NT2/D1 (cell line): ENCODE data around the gene WWP2.
"Not testable (repeated sequence)": the region's sequence is repeated elsewhere in the genome, so short reads cannot be mapped to it uniquely, and the experiment has no call there.

Source experiments
- DNase-seq: peaks from one replicate; pipeline ENCODE4 v3.0.0-alpha.2; 2011; ENCODE audit warnings: low read depth, low spot score
- H3K27me3 ChIP-seq: 2 replicates; pipeline ENCODE4 v1.6.0; 2011; ENCODE audit warnings: mild to moderate bottlenecking; ENCODE audit not compliant: insufficient read length, insufficient read depth
- H3K36me3 ChIP-seq: 2 replicates; pipeline ENCODE4 v1.6.1; 2011; ENCODE audit warnings: mild to moderate bottlenecking, low read length, mixed read lengths; ENCODE audit not compliant: insufficient read depth, insufficient read length
- H3K4me1 ChIP-seq: 2 replicates; pipeline ENCODE4 v1.5.1; 2011; ENCODE audit not compliant: insufficient read depth, insufficient read length
- H3K4me3 ChIP-seq: 2 replicates; pipeline ENCODE4 v1.5.1; 2011; ENCODE audit warnings: low read depth; ENCODE audit not compliant: insufficient read length
- H3K9ac ChIP-seq: 2 replicates; pipeline ENCODE4 v1.6.0; 2011; ENCODE audit warnings: low read depth; ENCODE audit not compliant: insufficient read length
- H3K9me3 ChIP-seq: 2 replicates; pipeline ENCODE4 v1.5.1; 2011; ENCODE audit warnings: mild to moderate bottlenecking, low read length; ENCODE audit not compliant: insufficient read depth
- SUZ12 ChIP-seq: IDR thresholded peaks from 2 replicates; pipeline ENCODE4 v1.6.1; 2011; ENCODE audit not compliant: insufficient read length, insufficient read depth; ENCODE audit errors: extremely low read depth
- YY1 ChIP-seq: IDR thresholded peaks from 2 replicates; pipeline ENCODE4 v1.6.1; 2011; ENCODE audit not compliant: insufficient read length, insufficient read depth
- ZNF274 ChIP-seq: IDR thresholded peaks from 2 replicates; pipeline ENCODE4 v1.6.1; 2011; ENCODE audit warnings: mild to moderate bottlenecking, low read depth, low read length

WWP2 gene

DNA sequence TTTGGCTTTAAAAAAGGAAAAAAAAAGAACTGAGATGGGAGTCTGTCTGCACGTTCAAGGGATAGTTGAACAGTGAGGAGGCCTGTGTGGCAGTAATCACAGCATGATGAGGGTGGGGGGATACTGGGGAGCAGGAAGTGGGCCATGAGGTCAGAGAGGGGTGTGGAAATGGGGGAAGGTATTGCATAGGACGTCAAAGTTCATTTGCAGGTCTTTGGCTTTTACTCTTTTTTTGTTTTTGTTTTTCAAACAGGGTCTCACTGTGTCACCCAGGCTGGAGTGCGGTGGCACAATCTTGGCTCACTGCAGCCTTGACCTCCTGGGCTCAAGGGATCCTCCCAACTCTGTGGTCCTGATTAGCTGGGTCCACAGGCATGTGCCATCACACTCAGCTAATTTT, 19.0 kb downstream of the WWP2 start:
- Histone ChIP-seq H3K27me3 (no peaks in the 10 kb centered on the region), H3K4me1 (no peaks in the 10 kb centered on the region), H3K9me3 (peaks cover 4% of the 10 kb centered on the region), H3K9ac (no peak overlapping the region), H3K36me3 (no peaks in the 10 kb centered on the region), H3K4me3 (no peak overlapping the region)
- TF ChIP-seq YY1 (no peak), ZNF274 (no peak), SUZ12 (no peak)
- DNase-seq: no peak

DNA sequence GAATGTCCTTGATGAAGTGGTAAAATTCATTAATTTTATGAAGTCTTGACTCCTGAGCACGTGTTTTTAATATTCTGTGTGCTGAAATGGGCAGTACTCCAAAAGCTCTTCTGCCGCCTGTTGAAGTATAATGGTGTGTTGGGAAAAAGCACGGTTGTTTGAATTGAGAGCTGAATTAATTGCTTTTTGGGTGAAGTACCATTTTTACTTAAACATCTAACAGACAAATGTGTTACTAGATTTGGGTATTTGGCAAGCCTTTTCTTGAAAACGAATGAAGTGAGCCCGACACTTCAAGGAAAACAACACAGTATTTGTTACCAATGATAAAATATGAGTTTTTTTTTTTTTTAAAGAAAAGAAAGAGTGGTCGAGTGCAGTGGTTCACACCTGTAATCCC, 22.5 kb downstream of the WWP2 start:
- H3K9ac ChIP-seq: no peak overlapping the region
- TF ChIP-seq SUZ12 (no peak), YY1 (no peak), ZNF274 (no peak)
- H3K4me1 ChIP-seq: no peaks in the 10 kb centered on the region
- no peaks in the 10 kb centered on the region for H3K27me3 ChIP-seq
- no peak for DNase-seq
- H3K36me3 ChIP-seq: peaks cover 16% of the 10 kb centered on the region
- H3K4me3 ChIP-seq: no peak overlapping the region
- no peaks in the 10 kb centered on the region for H3K9me3 ChIP-seq

DNA sequence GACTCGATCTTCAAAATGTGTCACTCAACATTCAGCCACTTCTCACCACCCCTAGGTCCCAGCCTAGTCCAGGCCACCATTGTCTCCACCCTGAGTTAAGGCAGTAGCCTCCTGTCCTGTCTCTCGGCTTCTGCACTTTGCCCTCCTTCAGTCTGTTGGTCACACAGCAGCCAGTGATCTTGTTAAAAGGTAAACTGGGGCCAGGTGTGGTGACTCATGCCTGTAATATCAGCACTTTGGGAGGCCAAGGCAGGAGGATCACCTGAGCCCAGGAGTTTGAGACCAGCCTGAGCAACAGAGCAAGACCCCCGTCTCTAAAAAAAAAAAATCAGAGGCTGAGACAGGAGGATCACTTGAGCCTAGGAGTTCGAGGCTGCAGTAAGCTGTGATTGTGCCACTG, 25.8 kb downstream of the WWP2 start:
- Histone ChIP-seq H3K9me3 (no peaks in the 10 kb centered on the region), H3K9ac (no peak overlapping the region), H3K4me3 (no peak overlapping the region), H3K27me3 (no peaks in the 10 kb centered on the region), H3K4me1 (no peaks in the 10 kb centered on the region), H3K36me3 (peaks cover 16% of the 10 kb centered on the region)
- no peak for TF ChIP-seq YY1
- no peak for TF ChIP-seq SUZ12
- TF ChIP-seq ZNF274: no peak
- DNase-seq: no peak

DNA sequence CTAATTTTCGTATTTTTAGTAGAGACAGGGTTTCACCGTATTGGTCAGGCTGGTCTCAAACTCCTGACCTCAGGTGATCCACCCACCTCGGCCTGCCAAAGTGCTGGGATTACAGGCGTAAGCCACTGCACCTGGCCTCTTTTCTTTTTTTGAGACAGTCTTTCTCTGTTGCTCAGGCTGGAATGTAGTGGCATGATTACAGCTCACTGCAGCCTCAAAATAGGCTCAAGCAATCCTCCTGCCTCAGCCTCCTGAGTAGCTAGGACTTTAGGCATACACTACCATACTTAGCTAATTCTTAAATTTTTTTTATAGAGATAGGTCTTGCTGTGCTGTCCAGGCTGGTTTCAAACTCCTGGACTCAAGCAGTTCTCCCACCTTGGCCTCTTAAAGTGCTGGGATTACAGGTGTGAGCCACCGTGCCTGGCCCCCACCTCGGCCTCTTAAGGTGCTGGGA, 29.3 kb downstream of the WWP2 start:
- not testable (repeated sequence) for H3K4me3 ChIP-seq, H3K27me3 ChIP-seq, H3K4me1 ChIP-seq, H3K9ac ChIP-seq, DNase-seq, H3K9me3 ChIP-seq
- peaks cover 18% of the 10 kb centered on the region for H3K36me3 ChIP-seq

DNA sequence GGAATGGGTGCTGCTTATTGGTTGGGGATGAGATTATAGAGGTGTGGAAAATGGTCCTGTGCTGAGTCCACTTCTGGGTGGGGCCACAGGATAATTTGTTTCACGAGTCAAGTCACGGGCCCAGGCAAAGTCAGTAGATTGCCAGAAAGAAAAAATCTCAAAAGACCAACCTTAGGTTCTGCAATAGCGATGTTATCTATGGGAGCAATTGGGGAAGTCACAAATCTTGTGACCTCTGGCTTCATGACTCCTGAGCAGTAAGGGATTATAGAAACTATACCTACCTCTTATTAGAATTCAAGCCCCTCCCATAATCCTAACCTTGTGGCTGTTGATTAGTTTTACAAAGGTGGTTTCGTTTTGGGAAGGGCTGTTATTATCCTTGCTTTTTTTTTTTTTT, 31.4 kb downstream of the WWP2 start:
- no peak for TF ChIP-seq ZNF274
- TF ChIP-seq SUZ12: no peak
- TF ChIP-seq YY1: no peak
- no peak for DNase-seq
- peaks cover 5% of the 10 kb centered on the region for H3K36me3 ChIP-seq
- H3K4me1 ChIP-seq: no peaks in the 10 kb centered on the region
- no peak overlapping the region for H3K9ac ChIP-seq
- no peak overlapping the region for H3K4me3 ChIP-seq
- H3K27me3 ChIP-seq: no peaks in the 10 kb centered on the region
- no peaks in the 10 kb centered on the region for H3K9me3 ChIP-seq

DNA sequence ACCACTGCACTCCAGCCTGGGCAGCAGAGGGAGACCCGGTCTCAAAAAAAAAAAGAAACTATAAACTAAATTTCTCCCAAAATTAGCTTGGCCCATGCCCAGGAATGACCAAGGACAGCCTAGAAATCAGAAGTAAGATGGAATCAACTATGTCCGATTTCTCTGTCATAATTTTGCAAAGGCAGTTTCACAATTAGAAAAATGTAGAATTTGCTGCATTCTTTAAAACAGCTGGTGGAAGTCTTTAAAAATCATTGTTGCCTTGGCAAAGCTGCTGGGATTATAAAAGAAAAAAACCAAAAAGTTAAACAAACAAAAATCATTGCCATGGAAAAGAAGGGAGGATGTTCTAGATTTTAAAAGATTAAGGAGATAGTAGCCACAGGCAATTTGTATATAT, 32.4 kb downstream of the WWP2 start:
- Histone ChIP-seq H3K4me1 (no peaks in the 10 kb centered on the region), H3K4me3 (no peak overlapping the region), H3K9ac (no peak overlapping the region), H3K9me3 (no peaks in the 10 kb centered on the region), H3K36me3 (peaks cover 9% of the 10 kb centered on the region), H3K27me3 (no peaks in the 10 kb centered on the region)
- no peak for TF ChIP-seq SUZ12
- no peak for TF ChIP-seq ZNF274
- TF ChIP-seq YY1: no peak
- DNase-seq: no peak

DNA sequence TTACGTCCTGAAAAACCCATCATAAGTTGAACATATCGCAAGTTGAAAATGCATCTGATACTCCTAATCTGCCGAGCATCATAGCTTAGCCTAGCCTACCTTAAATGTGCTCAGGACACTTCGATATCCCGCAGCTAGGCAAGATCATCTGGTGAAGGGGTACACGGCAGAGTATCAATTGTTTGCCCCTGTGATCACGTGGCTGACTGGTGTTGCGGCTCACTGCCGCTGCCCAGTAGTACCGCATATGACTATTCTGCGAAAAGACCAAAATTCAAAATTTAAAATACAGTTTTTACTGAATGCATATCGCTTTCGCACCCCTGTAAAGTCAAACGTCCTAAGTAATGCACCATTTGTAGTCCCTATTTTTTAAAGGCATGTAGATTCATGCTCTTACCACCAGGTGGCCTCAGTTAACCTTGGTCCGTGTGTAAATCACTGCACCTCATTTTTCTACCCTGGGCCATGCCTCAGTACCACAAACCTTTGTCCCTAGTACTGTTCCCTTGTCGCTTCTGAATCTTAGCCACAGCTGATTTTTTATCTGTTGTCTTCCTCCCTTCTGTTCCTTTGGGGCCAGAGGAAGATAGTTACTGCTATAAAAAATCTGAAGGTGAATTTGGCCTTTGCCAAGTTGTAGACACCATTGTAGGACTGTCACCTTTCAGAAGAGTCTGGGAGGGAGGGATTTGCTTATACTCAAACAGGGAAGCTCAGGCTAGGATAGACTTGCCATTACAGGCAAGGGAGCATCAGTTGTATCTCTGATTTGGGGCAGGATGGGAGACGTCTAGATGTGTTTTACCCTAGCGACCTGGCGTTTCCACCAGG, 34.4 kb downstream of the WWP2 start:
- no peak for TF ChIP-seq SUZ12
- TF ChIP-seq YY1: no peak
- TF ChIP-seq ZNF274: no peak
- no peak overlapping the region for H3K9ac ChIP-seq
- peaks cover 21% of the 10 kb centered on the region for H3K36me3 ChIP-seq
- H3K27me3 ChIP-seq: no peaks in the 10 kb centered on the region
- H3K4me3 ChIP-seq: no peak overlapping the region
- DNase-seq: peak; percentile 59
- no peaks in the 10 kb centered on the region for H3K9me3 ChIP-seq
- H3K4me1 ChIP-seq: no peaks in the 10 kb centered on the region

DNA sequence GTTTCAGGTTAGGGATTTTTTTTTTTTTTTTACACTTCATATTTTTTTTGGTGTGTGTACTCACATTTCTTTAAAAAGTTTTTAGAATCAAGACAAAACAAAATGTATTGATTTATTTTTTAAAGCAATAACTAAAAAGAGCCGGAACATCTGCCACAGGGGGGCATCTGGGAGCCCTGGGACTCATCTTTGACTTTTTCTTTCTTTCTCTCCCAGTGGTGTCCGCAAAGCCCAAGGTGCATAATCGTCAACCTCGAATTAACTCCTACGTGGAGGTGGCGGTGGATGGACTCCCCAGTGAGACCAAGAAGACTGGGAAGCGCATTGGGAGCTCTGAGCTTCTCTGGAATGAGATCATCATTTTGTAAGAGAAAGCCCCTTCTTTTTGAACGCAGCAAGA, 36.3 kb downstream of the WWP2 start:
- DNase-seq: no peak
- Histone ChIP-seq H3K4me1 (no peaks in the 10 kb centered on the region), H3K27me3 (no peaks in the 10 kb centered on the region), H3K36me3 (peaks cover 20% of the 10 kb centered on the region), H3K4me3 (no peak overlapping the region), H3K9me3 (no peaks in the 10 kb centered on the region), H3K9ac (no peak overlapping the region)
- no peak for TF ChIP-seq ZNF274
- no peak for TF ChIP-seq SUZ12
- TF ChIP-seq YY1: no peak
